Colonic mucosa (tissue), 4 donors: ENCODE measurements around the gene ARMC9. TPM values are rescaled to one million over a fixed set of nuclear protein-coding genes. Genes with fewer than 3 reads are reported as not detected.
A peak's percentile ranks its signal among the peaks of the same experiment; 100 is the strongest.

Experiments
- DNase-seq: peaks from one replicate; pipeline ENCODE4 v3.0.0-alpha.2; 2020
- H3K27ac ChIP-seq: fragments of 200-600 bp; one replicate; pipeline ENCODE4 v1.8.0; 2021
- H3K27me3 ChIP-seq: fragments of 200-600 bp; one replicate; pipeline ENCODE4 v1.8.0; 2021
- H3K36me3 ChIP-seq: fragments of 200-600 bp; one replicate; pipeline ENCODE4 v1.8.0; 2021
- H3K4me1 ChIP-seq: fragments of 200-600 bp; one replicate; pipeline ENCODE4 v1.8.0; 2021; ENCODE audit warnings: mild to moderate bottlenecking
- H3K4me3 ChIP-seq: fragments of 200-600 bp; one replicate; pipeline ENCODE4 v1.8.0; 2021
- H3K9ac ChIP-seq, 2 donors: one replicate each; pipeline ENCODE4 v1.7.0; 2013; ENCODE audit warnings: control low read depth in 2 of 2, low read depth in 2 of 2, low read length in 2 of 2
- H3K9me3 ChIP-seq: fragments of 200-600 bp; one replicate; pipeline ENCODE4 v1.8.0; 2021
- intact Hi-C: fragments of 100-400 bp; cut with DNase I; formaldehyde crosslinking; loops from one replicate; pipeline ENCODE4 v1.14.1; 2022
- total RNA-seq, 2 donors: library from RNA; stranded (reverse); fragmentation: NEBNext Ultra II Directional in 1 of 2; extraction: Animal tissue kit (Norgen Biotek cat#: 25700) in 1 of 2; gene quantifications; one replicate each; pipeline ENCODE4 v1.2.1, GENCODE V29; 2021
- TF ChIP-seq, protein P1 (sequence below): fragments of 200-600 bp; IDR thresholded peaks from one replicate; pipeline ENCODE4 v1.8.0; 2022; ENCODE audit warnings: antibody characterized with exemption, mild to moderate bottlenecking
- donor health status: healthy.
- donor health status: DM: no; HTN: no; CAD: no.
- donor health status: DM: no; HTN: no; CAD: no.

Gene ARMC9
- total RNA-seq, 2 donors from 2014 or later, result 9.8 to 17.2 TPM

DNA sequence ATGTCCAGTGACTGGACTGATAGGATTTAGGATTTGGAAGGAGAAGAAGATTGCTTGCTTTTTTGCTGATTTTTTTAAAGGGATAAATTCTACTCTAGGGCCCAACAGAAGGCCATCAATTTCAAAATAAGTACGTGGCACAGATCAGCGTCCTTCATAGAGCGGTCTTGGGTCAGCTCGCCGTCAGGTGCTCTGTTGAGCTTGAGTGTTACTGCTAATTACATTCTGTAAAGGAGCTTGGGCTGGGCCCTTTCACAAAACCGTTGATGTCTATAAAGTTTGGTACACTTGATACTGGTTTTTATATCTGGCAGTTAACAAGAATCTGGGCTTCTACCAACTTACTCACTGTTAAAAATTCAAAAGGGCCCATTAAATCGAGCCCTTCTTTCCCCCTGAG, 45.4 kb downstream of the ARMC9 start:
- DNase-seq, result peak; percentile 61
- Histone ChIP-seq H3K27ac (peak overlapping the region; percentile 83), H3K4me1 (peaks cover 8% of the 10 kb centered on the region)

DNA sequence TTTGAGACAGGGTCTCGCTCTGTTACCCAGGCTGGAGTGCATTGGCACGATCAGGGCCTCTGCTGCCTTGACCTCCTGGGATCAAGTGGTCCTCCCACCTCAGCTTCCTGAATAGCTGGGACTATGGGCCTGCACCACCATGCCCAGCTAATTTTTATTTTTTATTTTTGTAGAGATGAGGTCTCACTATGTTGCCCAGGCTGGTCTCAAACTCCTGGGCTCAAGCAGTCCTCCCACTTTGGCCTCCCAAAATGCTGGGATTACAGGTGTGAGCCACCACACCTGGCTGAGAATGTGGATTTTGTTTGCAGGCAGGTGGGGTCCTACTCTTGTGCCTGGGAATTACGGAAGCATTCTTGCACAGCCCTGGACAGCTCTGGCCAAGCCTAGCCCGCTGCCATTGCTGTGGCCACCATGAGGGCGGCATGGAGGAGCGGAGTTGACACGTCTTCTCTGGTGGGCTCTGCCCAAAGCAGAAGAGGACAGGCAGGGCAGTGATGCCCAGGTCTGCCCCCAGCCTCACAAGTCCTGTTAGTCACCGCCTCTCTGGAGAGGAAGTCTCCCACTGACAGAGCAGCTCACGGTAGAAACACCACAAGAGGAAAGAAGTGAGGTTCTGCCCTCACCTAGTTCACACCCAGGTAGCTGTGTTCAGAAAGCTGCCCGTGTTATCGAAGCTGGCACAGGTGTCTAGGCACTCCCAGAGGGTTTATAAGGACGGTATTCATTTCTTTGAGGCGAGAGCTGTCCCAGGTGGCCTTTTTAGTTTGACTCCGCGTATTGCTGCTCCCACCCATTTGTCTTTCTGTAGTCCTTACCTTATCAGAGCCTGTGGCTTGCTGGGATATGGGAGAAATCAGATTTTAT, 46.2 kb downstream of the ARMC9 start:
- Histone ChIP-seq H3K9ac (peak overlapping the region in 1 of 2 donors; percentile 80), H3K4me1 (peaks cover 8% of the 10 kb centered on the region), H3K9me3 (no peaks in the 10 kb centered on the region), H3K27me3 (no peaks in the 10 kb centered on the region), H3K36me3 (no peaks in the 10 kb centered on the region), H3K27ac (peak overlapping the region; percentile 83), H3K4me3 (no peak overlapping the region)
- intact Hi-C loops, result loop anchor here (10.0 kb wide), 1 partner anchor 50 kb away; no protein-coding TSS in a partner anchor
- DNase-seq, result peak; percentile 83
- TF ChIP-seq, protein P1, sequence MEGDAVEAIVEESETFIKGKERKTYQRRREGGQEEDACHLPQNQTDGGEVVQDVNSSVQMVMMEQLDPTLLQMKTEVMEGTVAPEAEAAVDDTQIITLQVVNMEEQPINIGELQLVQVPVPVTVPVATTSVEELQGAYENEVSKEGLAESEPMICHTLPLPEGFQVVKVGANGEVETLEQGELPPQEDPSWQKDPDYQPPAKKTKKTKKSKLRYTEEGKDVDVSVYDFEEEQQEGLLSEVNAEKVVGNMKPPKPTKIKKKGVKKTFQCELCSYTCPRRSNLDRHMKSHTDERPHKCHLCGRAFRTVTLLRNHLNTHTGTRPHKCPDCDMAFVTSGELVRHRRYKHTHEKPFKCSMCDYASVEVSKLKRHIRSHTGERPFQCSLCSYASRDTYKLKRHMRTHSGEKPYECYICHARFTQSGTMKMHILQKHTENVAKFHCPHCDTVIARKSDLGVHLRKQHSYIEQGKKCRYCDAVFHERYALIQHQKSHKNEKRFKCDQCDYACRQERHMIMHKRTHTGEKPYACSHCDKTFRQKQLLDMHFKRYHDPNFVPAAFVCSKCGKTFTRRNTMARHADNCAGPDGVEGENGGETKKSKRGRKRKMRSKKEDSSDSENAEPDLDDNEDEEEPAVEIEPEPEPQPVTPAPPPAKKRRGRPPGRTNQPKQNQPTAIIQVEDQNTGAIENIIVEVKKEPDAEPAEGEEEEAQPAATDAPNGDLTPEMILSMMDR, result no peak

More for the DNA sequence above, 45.4 kb downstream of the ARMC9 start:
- H3K9me3 ChIP-seq, result no peaks in the 10 kb centered on the region
- no peaks in the 10 kb centered on the region for H3K36me3 ChIP-seq
- intact Hi-C loops, result loop anchor here (10.0 kb wide), 1 partner anchor 51 kb away; no protein-coding TSS in a partner anchor
- TF ChIP-seq, protein P1, result no peak
- no peak overlapping the region for H3K4me3 ChIP-seq
- no peak overlapping the region for H3K9ac ChIP-seq
- H3K27me3 ChIP-seq, result no peaks in the 10 kb centered on the region

DNA sequence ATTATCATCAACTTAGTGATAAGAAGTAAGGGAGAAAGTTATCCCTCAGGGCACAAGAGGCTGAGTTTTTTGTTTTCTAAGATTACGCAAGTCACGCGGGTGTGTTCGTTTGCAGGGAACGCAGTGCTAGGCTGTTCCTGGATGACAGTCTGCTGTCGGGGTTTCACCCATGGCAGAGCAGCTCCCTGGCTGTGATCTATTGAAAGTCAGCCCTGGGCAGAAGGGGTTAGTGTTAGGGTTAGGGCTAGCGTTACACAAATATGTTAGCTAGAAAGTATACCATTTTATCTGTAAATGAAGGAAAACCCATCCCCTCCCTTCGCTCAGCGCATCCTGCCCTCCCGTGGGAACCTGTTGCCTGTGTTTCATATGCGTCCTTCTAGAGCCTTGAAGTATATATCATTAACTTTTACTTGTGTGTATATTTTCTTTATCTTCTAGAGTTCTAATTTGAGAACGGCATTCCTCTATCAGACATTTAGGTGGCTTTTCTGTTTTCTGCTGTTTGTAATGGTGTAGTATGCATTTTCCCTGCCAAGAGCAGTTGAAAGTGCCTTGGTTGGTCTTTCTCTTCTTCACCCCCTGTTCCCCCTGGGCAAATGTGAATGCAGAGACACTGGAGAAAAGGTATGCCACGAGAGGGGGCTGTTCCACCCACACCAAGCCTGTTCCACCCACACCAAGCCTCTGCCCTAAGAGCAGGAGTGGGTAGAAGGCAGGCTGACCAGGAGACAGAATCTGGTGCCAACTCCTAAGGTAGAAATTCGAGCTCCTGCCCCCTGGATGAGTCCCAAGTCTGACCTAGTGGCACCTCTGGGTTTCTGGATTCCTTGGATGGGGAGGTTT, 47.0 kb downstream of the ARMC9 start:
- TF ChIP-seq, protein P1, result no peak
- Histone ChIP-seq H3K4me1 (peaks cover 8% of the 10 kb centered on the region), H3K27me3 (no peaks in the 10 kb centered on the region), H3K9me3 (no peaks in the 10 kb centered on the region), H3K27ac (peak overlapping the region; percentile 83), H3K4me3 (no peak overlapping the region), H3K9ac (peak overlapping the region in 1 of 2 donors; percentile 55), H3K36me3 (no peaks in the 10 kb centered on the region)
- intact Hi-C loops, result loop anchor here (10.0 kb wide), 1 partner anchor 49 kb away; no protein-coding TSS in a partner anchor
- DNase-seq, result peak; percentile 50

DNA sequence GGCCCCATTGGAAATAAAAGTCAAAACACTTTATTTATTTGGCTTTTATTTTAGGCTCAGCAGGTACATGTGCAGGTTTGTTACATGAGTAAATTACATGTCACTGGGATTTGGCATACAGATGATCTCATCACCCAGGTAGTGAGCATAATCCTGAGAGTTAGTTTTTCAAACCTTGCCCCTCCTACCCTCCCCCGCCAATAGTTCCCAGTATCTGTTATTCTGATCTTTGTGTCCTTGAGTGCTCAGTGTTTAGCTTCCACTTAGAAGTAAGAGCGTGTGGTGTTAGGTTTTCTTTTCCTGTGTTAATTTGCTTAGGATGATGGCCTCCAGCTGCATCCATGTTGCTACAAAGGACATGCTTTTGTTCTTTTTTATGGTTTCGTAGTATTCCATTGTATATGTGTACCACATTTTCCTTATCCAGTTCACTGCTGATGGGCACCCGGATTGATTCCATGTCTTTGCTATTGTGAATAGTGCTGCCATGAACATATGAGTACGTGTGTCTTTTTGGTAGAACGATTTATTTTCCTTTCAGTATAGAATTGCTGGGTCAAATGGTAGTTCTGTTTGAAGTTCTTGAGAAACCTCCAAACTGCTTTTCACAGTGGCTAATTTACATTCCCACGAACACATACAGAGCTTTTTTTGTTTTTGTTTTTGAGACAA, 47.9 kb downstream of the ARMC9 start:
- no peaks in the 10 kb centered on the region for H3K9me3 ChIP-seq
- peak overlapping the region in 1 of 2 donors; percentile 15 for H3K9ac ChIP-seq
- intact Hi-C loops, result loop anchor here (10.0 kb wide), 1 partner anchor 48 kb away; no protein-coding TSS in a partner anchor
- TF ChIP-seq, protein P1, result no peak
- no peak for DNase-seq
- no peaks in the 10 kb centered on the region for H3K36me3 ChIP-seq
- no peaks in the 10 kb centered on the region for H3K27me3 ChIP-seq
- H3K4me3 ChIP-seq, result no peak overlapping the region
- H3K27ac ChIP-seq, result peak overlapping the region; percentile 83
- peaks cover 7% of the 10 kb centered on the region for H3K4me1 ChIP-seq

DNA sequence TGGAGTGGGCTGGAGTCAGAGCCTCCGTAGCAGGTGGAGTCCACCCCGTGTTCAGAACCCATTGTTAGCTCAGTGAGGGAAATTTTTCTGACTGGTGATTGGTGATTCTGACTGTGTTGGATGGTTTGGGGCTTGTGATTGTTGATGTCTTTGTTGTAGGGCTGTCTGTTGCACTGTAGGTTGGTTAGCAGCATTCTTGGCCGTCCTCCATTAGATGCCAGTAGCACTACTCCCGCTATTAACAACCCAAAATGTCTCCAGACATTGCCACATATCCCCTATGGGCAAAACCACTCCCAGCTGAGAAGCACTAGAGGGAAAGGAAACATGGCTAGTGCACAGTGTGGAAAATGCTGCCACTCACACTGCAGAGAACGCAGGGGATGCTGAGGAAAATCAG, 51.7 kb downstream of the ARMC9 start:
- H3K9ac ChIP-seq, result no peak overlapping the region
- DNase-seq, result no peak
- H3K9me3 ChIP-seq, result no peaks in the 10 kb centered on the region
- no peaks in the 10 kb centered on the region for H3K36me3 ChIP-seq
- intact Hi-C loops, result no loop called here
- H3K27me3 ChIP-seq, result no peaks in the 10 kb centered on the region
- H3K4me3 ChIP-seq, result no peak overlapping the region
- TF ChIP-seq, protein P1, result no peak
- H3K4me1 ChIP-seq, result no peaks in the 10 kb centered on the region
- H3K27ac ChIP-seq, result no peak overlapping the region
